Tibial nerve (tissue), 4 donors: ENCODE results near the gene P2RY14.

Experiments used
- EP300 ChIP-seq, 2 donors: sonication (generic); formaldehyde crosslinking; IDR thresholded peaks; one replicate each; pipeline ENCODE4 v1.6.1; 2017; ENCODE audit warnings: antibody characterized with exemption in 2 of 2, mild to moderate bottlenecking in 1 of 2
- POLR2A ChIP-seq, 2 donors: fragments of 450-650 bp; IDR thresholded peaks; one replicate each; pipeline ENCODE4 v1.6.1; 2017; ENCODE audit warnings: antibody characterized with exemption in 2 of 2, mild to moderate bottlenecking in 2 of 2, moderate library complexity in 2 of 2
- TF ChIP-seq, protein P1 (sequence below), 5 experiments: fragments of 200-600 bp in 3 of 5; fragments of 450-650 bp in 2 of 5; sonication (generic) in 3 of 5; IDR thresholded peaks; one replicate each; pipeline ENCODE4 v1.5.1; 2016 to 2019; ENCODE audit warnings: antibody characterized with exemption in 5 of 5, mild to moderate bottlenecking in 3 of 5, moderate library complexity in 2 of 5

DNA sequence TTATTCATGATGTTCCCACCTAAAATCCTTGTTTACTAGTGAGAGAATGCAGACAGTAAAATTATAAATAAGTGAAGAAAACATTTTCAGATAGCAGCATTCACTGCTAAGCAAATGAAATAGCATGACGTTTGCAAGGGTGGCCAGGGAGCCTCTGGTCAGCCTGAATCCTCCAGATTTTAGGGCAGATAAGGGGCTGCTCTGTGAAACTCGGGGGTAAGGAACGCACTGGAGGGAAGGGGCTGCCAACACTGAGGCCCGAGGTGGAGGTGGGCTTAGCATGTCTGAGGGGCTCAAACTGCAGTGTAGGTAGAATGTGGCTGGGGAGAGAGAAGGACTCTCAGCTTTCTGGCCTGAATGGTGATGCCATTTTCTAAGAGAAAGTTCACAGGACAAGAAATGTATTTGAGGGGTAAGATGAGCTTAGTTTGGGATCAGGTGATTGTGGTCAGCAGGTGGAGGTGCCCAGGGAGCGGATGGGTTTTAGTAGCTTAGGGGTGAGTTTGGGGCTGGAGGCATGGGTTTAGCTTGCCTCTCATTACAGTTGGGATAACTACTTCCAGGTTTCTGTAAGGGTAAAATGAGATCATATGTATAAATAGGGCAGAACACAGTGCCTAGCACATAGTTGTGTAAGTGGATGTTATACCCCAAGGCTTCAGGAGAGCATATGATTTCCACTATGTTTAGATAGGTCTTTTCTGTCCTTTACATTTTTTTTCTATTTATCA lies 95.8 kb downstream of the P2RY14 start:
- no peak for TF ChIP-seq POLR2A (IDR thresholded peaks at IDR 0.05)
- TF ChIP-seq, protein P1, sequence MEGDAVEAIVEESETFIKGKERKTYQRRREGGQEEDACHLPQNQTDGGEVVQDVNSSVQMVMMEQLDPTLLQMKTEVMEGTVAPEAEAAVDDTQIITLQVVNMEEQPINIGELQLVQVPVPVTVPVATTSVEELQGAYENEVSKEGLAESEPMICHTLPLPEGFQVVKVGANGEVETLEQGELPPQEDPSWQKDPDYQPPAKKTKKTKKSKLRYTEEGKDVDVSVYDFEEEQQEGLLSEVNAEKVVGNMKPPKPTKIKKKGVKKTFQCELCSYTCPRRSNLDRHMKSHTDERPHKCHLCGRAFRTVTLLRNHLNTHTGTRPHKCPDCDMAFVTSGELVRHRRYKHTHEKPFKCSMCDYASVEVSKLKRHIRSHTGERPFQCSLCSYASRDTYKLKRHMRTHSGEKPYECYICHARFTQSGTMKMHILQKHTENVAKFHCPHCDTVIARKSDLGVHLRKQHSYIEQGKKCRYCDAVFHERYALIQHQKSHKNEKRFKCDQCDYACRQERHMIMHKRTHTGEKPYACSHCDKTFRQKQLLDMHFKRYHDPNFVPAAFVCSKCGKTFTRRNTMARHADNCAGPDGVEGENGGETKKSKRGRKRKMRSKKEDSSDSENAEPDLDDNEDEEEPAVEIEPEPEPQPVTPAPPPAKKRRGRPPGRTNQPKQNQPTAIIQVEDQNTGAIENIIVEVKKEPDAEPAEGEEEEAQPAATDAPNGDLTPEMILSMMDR (IDR thresholded peaks at IDR 0.05), result no peak
- no peak for TF ChIP-seq EP300 (IDR thresholded peaks at IDR 0.05)
